ENCODE data around the gene TAMALIN.

The TAMALIN gene

DNA sequence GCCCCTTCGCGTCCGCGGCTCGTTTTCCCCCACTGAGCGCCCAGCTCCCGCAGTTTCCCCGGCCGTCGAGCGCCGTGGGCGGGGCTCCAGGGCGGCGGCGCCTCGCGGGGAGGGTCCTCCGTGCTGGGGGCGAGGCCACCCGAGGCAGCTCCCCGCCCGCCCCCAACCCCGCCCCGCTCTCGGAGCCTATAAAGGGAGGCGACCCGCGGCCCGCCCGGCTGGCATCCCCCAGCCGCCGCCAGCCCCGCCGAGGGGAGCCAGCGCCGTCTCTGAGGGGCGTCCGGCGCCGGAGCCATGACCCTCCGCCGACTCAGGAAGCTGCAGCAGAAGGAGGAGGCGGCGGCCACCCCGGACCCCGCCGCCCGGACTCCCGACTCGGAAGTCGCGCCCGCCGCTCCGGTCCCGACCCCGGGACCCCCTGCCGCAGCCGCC is at the start of gene TAMALIN:
Gene TAMALIN, plus strand, starts transcription at position 221 of the 432 bp plus-strand sequence. Its CDS starts 74 bp downstream, at position 295.
- no peak for DNase-seq (ENCODE audit: low read depth)
- peak within 1 kb of the TSS; percentile 20 for H3K4me3 ChIP-seq (ENCODE audit: low read depth, low read length)
- TF ChIP-seq, protein P1, sequence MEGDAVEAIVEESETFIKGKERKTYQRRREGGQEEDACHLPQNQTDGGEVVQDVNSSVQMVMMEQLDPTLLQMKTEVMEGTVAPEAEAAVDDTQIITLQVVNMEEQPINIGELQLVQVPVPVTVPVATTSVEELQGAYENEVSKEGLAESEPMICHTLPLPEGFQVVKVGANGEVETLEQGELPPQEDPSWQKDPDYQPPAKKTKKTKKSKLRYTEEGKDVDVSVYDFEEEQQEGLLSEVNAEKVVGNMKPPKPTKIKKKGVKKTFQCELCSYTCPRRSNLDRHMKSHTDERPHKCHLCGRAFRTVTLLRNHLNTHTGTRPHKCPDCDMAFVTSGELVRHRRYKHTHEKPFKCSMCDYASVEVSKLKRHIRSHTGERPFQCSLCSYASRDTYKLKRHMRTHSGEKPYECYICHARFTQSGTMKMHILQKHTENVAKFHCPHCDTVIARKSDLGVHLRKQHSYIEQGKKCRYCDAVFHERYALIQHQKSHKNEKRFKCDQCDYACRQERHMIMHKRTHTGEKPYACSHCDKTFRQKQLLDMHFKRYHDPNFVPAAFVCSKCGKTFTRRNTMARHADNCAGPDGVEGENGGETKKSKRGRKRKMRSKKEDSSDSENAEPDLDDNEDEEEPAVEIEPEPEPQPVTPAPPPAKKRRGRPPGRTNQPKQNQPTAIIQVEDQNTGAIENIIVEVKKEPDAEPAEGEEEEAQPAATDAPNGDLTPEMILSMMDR (IDR thresholded peaks at IDR 0.05; ENCODE audit: insufficient read depth, low read depth, low read length, missing control alignments), result no peak

DNA sequence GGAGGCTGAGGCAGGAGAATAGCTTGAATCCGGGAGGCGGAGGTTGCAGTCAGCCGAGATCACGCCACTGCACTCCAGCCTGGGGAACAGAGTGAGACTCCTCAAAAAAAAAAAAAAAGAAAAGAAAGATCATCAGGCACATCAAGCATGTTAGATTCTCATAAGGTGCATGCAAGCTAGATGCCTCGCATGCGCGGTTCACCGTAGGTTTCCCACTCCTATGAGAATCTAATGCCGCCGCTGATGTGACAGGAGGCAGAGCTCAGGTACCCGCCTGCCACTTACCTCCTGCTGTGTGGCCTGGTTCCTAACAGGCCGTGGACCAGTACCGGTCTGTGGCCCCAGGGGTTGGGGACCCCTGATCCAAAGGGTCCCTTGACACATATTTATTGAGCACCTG is 48.2 kb upstream of the TAMALIN start:
- DNase-seq (ENCODE audit: low read depth), result no peak
- H3K4me3 ChIP-seq (ENCODE audit: low read depth, low read length), result no peak overlapping the region
- TF ChIP-seq, protein P1 (IDR thresholded peaks at IDR 0.05; ENCODE audit: insufficient read depth, low read depth, low read length, missing control alignments), result no peak

DNA sequence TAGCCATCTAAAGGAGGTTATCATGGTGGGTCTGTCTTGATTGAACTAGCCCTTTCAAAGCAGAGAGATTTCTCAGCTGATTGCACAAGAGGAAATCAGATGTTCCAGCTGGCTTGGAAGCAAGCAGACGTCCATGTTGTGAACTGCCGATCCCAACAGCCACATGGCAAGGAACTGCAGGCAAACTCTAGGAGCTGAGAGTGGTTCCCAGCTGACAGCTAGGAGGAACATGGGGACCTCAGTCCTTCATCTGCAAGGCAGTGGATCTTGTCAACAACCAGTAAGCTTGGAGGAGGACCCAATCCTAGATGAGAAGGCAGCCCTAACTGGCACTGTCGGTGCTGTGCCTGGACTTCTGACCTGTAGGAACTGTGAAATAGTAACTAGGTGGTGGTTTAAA is 47.5 kb upstream of the TAMALIN start:
- no peak for DNase-seq (ENCODE audit: low read depth)
- TF ChIP-seq, protein P1 (IDR thresholded peaks at IDR 0.05; ENCODE audit: insufficient read depth, low read depth, low read length, missing control alignments), result no peak
- H3K4me3 ChIP-seq (ENCODE audit: low read depth, low read length), result no peak overlapping the region

DNA sequence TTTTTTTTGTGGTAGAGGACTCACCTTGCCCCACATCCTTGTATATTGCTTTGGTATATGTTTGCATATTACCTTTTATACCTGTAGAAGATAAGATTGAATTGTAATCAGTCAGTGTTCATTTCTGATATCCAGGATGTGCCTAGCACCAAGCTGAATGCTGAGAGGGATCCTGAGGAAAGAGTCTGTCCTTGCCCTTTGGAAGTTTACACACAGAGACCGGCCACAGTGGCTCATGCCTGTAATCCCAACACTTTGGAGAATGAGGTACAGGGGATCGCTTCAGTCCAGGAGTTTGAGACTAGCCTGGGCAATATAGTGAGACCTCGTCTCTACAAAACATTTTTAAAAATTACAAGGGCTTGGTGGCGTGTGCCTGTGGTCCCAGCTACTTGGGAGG is 46.8 kb upstream of the TAMALIN start:
- no peak for DNase-seq (ENCODE audit: low read depth)
- H3K4me3 ChIP-seq (ENCODE audit: low read depth, low read length), result no peak overlapping the region
- TF ChIP-seq, protein P1 (IDR thresholded peaks at IDR 0.05; ENCODE audit: insufficient read depth, low read depth, low read length, missing control alignments), result no peak

DNA sequence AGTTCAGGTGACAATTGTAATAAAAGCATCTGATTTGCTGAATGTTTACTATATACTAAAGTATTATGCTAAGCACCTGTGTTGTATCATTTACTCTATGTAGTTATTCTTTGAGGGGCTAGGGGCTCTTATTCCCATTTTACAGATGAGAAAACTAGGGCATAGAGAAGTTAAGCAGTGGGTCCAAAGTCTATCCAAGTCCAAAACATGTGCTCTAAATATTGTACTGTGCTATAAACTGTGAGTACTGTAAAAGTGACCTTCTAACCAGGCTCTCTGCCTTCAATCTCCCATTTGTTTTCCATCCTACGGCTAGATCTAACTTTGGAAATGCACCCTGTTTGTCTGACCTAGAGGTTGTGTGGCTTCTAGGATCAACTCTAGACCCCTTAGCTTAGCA is 46.3 kb upstream of the TAMALIN start:
- TF ChIP-seq, protein P1 (IDR thresholded peaks at IDR 0.05; ENCODE audit: insufficient read depth, low read depth, low read length, missing control alignments), result no peak
- H3K4me3 ChIP-seq (ENCODE audit: low read depth, low read length), result no peak overlapping the region
- DNase-seq (ENCODE audit: low read depth), result no peak

DNA sequence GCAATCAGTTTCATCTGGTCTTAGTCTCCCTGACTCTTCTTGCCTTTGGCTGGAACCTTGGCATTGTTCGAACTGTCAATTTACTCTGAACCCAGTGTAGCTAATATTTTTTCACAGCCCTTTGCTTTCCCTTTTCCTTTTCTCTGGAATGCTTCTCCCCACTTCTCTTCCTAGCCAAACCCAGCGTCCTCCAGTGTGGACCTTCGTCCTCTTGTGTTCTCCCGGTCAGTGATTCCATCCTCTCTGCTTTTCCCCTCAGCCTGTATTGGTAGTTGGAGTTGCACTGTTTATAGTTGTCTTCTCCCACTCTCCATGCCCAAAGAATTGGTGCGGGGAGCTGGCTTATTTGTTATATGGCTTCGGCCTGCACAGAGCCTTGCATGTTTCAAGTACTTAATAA is 45.9 kb upstream of the TAMALIN start:
- H3K4me3 ChIP-seq (ENCODE audit: low read depth, low read length), result no peak overlapping the region
- TF ChIP-seq, protein P1 (IDR thresholded peaks at IDR 0.05; ENCODE audit: insufficient read depth, low read depth, low read length, missing control alignments), result no peak
- no peak for DNase-seq (ENCODE audit: low read depth)

DNA sequence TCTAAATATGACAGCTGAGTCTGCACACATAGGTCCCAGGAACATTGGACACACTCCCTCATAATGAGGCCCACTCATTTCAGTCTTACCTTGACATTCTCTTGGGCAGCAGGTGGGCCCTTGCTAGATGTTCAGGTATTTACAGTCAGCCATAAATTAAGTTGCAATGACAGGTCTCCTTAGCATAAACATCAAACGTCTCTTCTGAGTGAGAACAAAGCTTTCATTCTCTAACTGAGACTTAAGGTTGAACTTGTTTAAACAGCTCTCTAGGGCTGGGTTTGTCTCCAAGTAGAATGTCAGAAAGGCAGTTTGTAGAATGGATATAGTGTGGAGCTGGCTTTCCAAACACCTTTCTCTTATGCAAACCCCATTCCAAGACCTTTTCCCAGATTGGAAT is 44.9 kb upstream of the TAMALIN start:
- H3K4me3 ChIP-seq (ENCODE audit: low read depth, low read length), result no peak overlapping the region
- DNase-seq (ENCODE audit: low read depth), result no peak
- TF ChIP-seq, protein P1 (IDR thresholded peaks at IDR 0.05; ENCODE audit: insufficient read depth, low read depth, low read length, missing control alignments), result no peak

All from GM12865 (cell line).